ENCODE data around the gene HELZ2. TPM values are rescaled to one million over a fixed set of nuclear protein-coding genes. Genes with fewer than 3 reads are reported as not detected.

The HELZ2 gene
- total and polyA plus RNA-seq, 2 donors (not counting 1 experiment from before 2014, with no cell fraction given): 36.3 to 52.6 TPM

GRCh38 chr20:63619505-63619904, 45.5 kb upstream of the HELZ2 start:
- Mint-ChIP-seq H3K27me3 (no peaks in the 10 kb centered on the region), H3K4me1 (peaks cover 13% of the 10 kb centered on the region), H3K9me3 (ENCODE audit: insufficient read depth) (no peaks in the 10 kb centered on the region), H3K27ac (no peak overlapping the region), H3K4me3 (no peak overlapping the region)
- H3K4me3 ChIP-seq (ENCODE audit: control extremely low read depth in 1 of 5, extremely low read depth in 1 of 5, insufficient read depth in 1 of 5, low read depth in 2 of 5, low read length in 4 of 5): no peak overlapping the region
- peaks cover 88% of the 10 kb centered on the region for H3K79me2 ChIP-seq (ENCODE audit: control insufficient read depth, insufficient read depth, low read length)
- CTCF ChIA-PET: no interaction called here
- H3K9me3 ChIP-seq (ENCODE audit: control extremely low read depth in 1 of 3, control insufficient read depth in 2 of 3, insufficient read depth in 1 of 3, low read length in 2 of 3): no peaks in the 10 kb centered on the region
- H2AFZ ChIP-seq (ENCODE audit: insufficient read depth, low read depth, low read length, poor library complexity, severe bottlenecking): no peak overlapping the region
- peaks cover 0 to 33% of the 10 kb centered on the region in 2 experiments for H3K36me3 ChIP-seq (replicated peaks in 1 of 2; ENCODE audit: control extremely low read depth in 1 of 2, control insufficient read depth in 1 of 2, extremely low read depth in 1 of 2, insufficient read depth in 2 of 2, low read length in 1 of 2)
- no peak for ATAC-seq (ENCODE audit: low read depth)
- TF ChIP-seq CTCF (IDR thresholded peaks at IDR 0.05): no peak
- TF ChIP-seq EZH2 (IDR thresholded peaks at IDR 0.05; ENCODE audit: borderline replicate concordance, insufficient read depth, low read depth, low read length, poor library complexity, severe bottlenecking): no peak
- H3K4me1 ChIP-seq (ENCODE audit: control insufficient read depth in 2 of 2, insufficient read depth in 2 of 2, low read length in 2 of 2): peaks cover 0 to 6% of the 10 kb centered on the region in 2 donors
- no peak overlapping the region for H3K27ac ChIP-seq (ENCODE audit: low read length in 2 of 2)
- 98% methylated on average over 12 of the region's 13 CpGs for WGBS (ENCODE audit: insufficient coverage)
- intact Hi-C loops (cut with micrococcal nuclease): no loop called here
- no peaks in the 10 kb centered on the region for H3K27me3 ChIP-seq (replicated peaks in 1 of 4; ENCODE audit: control extremely low read depth in 1 of 4, control insufficient read depth in 3 of 4, insufficient read depth in 4 of 4, low read length in 3 of 4)
- H4K20me1 ChIP-seq (ENCODE audit: control insufficient read depth, insufficient read depth, low read length, poor library complexity, severe bottlenecking): peaks cover 28% of the 10 kb centered on the region
- no peak overlapping the region for H3K4me2 ChIP-seq (replicated peaks; ENCODE audit: low read depth, low read length, poor library complexity, severe bottlenecking)
- POLR2A ChIA-PET: interaction anchor here (1.1 to 1.3 kb wide), 2 partner anchors 8 to 22 kb away, joined by 5 to 6 read pairs; no protein-coding TSS in a partner anchor
- H3K9ac ChIP-seq (ENCODE audit: low read length): no peak overlapping the region
- no peak for DNase-seq

- H3K4me3 ChIP-seq (ENCODE audit: control extremely low read depth in 1 of 5, extremely low read depth in 1 of 5, insufficient read depth in 1 of 5, low read depth in 2 of 5, low read length in 4 of 5): no peak overlapping the region
- CTCF ChIA-PET: no interaction called here
- no peak overlapping the region for H3K27ac Mint-ChIP-seq
- H3K4me1 Mint-ChIP-seq: peaks cover 11% of the 10 kb centered on the region
- intact Hi-C loops (cut with micrococcal nuclease): no loop called here
- H2AFZ ChIP-seq (ENCODE audit: insufficient read depth, low read depth, low read length, poor library complexity, severe bottlenecking): no peak overlapping the region
- H3K27me3 Mint-ChIP-seq: no peaks in the 10 kb centered on the region
- H3K9ac ChIP-seq (ENCODE audit: low read length): no peak overlapping the region
- H3K4me2 ChIP-seq (replicated peaks; ENCODE audit: low read depth, low read length, poor library complexity, severe bottlenecking): no peak overlapping the region
- POLR2A ChIA-PET: interaction anchor here (1.1 to 1.3 kb wide), 2 partner anchors 9 to 23 kb away, joined by 5 to 6 read pairs; no protein-coding TSS in a partner anchor
- H3K27me3 ChIP-seq (replicated peaks in 1 of 4; ENCODE audit: control extremely low read depth in 1 of 4, control insufficient read depth in 3 of 4, insufficient read depth in 4 of 4, low read length in 3 of 4): no peaks in the 10 kb centered on the region
- H3K27ac ChIP-seq (ENCODE audit: low read length in 2 of 2): no peak overlapping the region
- DNase-seq (no peak), ATAC-seq (ENCODE audit: low read depth) (no peak)
- H4K20me1 ChIP-seq (ENCODE audit: control insufficient read depth, insufficient read depth, low read length, poor library complexity, severe bottlenecking): peaks cover 28% of the 10 kb centered on the region
- peaks cover 87% of the 10 kb centered on the region for H3K79me2 ChIP-seq (ENCODE audit: control insufficient read depth, insufficient read depth, low read length)
- H3K4me3 Mint-ChIP-seq: no peak overlapping the region
- peaks cover 0 to 3% (median 0%) of the 10 kb centered on the region in 3 donors for H3K9me3 ChIP-seq (ENCODE audit: control extremely low read depth in 1 of 3, control insufficient read depth in 2 of 3, insufficient read depth in 1 of 3, low read length in 2 of 3)
- peaks cover 0 to 33% of the 10 kb centered on the region in 2 experiments for H3K36me3 ChIP-seq (replicated peaks in 1 of 2; ENCODE audit: control extremely low read depth in 1 of 2, control insufficient read depth in 1 of 2, extremely low read depth in 1 of 2, insufficient read depth in 2 of 2, low read length in 1 of 2)
- 98% methylated on average over 16 of the region's 16 CpGs for WGBS (ENCODE audit: insufficient coverage)
- peaks cover 0 to 6% of the 10 kb centered on the region in 2 donors for H3K4me1 ChIP-seq (ENCODE audit: control insufficient read depth in 2 of 2, insufficient read depth in 2 of 2, low read length in 2 of 2)
- no peaks in the 10 kb centered on the region for H3K9me3 Mint-ChIP-seq (ENCODE audit: insufficient read depth)
- TF ChIP-seq CTCF (IDR thresholded peaks at IDR 0.05): no peak
- TF ChIP-seq EZH2 (IDR thresholded peaks at IDR 0.05; ENCODE audit: borderline replicate concordance, insufficient read depth, low read depth, low read length, poor library complexity, severe bottlenecking): no peak
These were observed 45.0 kb upstream of the HELZ2 start for GRCh38 chr20:63619086-63619485.
